ENCODE measurements around the gene CDH26. TPM values are rescaled to one million over a fixed set of nuclear protein-coding genes. Genes with fewer than 3 reads are reported as not detected.

The CDH26 gene
- polyA plus RNA-seq, 3 donors: 1.3 to 3.0 (median 2.0) TPM

GRCh38 chr20:59938696-59939051, 19.5 kb upstream of the CDH26 start:
- Histone ChIP-seq H3K79me2 (ENCODE audit: insufficient read depth, low read length) (peaks cover 84% of the 10 kb centered on the region), H3K9me3 (replicated peaks in 1 of 2; ENCODE audit: control insufficient read depth in 1 of 2, insufficient read depth in 1 of 2, low read length in 2 of 2) (no peaks in the 10 kb centered on the region), H4K20me1 (ENCODE audit: insufficient read depth, low read length) (peaks cover 46% of the 10 kb centered on the region), H3K27ac (ENCODE audit: low read depth in 1 of 2, low read length in 2 of 2) (peak overlapping the region in 1 of 2 donors; percentile 97), H3K4me2 (replicated peaks; ENCODE audit: extremely low read depth, low read length, poor library complexity, severe bottlenecking) (peak overlapping the region; percentile 85), H3K4me1 (ENCODE audit: control insufficient read depth in 1 of 2, insufficient read depth in 2 of 2, low read length in 2 of 2) (peaks cover 59 to 71% of the 10 kb centered on the region in 2 donors), H3K4me3 (replicated peaks in 1 of 3; ENCODE audit: low read depth in 2 of 3, low read length in 3 of 3) (peak overlapping the region in 2 of 3 experiments; percentile 95 to 99), H2AFZ (ENCODE audit: insufficient read depth, low read depth, low read length, poor library complexity, severe bottlenecking) (no peak overlapping the region), H3K27me3 (ENCODE audit: control insufficient read depth in 2 of 2, insufficient read depth in 2 of 2, low read length in 2 of 2) (no peaks in the 10 kb centered on the region), H3K36me3 (replicated peaks in 1 of 2; ENCODE audit: control insufficient read depth in 1 of 2, insufficient read depth in 2 of 2, low read length in 2 of 2) (peaks cover 15 to 28% of the 10 kb centered on the region in 2 donors), H3K9ac (ENCODE audit: insufficient read depth, low read length, poor library complexity, severe bottlenecking) (no peak overlapping the region)
- H3K9me3 Mint-ChIP-seq: peaks cover 0 to 2% (median 0%) of the 10 kb centered on the region in 7 donors
- 78% methylated on average over 3 of the region's 7 CpGs for WGBS (ENCODE audit: insufficient coverage)
- peak overlapping the region; percentile 55 to 90 (median 85) for H3K27ac Mint-ChIP-seq
- DNase-seq: peak in 1 of 3 donors; percentile 16
- TF ChIP-seq, protein P1, sequence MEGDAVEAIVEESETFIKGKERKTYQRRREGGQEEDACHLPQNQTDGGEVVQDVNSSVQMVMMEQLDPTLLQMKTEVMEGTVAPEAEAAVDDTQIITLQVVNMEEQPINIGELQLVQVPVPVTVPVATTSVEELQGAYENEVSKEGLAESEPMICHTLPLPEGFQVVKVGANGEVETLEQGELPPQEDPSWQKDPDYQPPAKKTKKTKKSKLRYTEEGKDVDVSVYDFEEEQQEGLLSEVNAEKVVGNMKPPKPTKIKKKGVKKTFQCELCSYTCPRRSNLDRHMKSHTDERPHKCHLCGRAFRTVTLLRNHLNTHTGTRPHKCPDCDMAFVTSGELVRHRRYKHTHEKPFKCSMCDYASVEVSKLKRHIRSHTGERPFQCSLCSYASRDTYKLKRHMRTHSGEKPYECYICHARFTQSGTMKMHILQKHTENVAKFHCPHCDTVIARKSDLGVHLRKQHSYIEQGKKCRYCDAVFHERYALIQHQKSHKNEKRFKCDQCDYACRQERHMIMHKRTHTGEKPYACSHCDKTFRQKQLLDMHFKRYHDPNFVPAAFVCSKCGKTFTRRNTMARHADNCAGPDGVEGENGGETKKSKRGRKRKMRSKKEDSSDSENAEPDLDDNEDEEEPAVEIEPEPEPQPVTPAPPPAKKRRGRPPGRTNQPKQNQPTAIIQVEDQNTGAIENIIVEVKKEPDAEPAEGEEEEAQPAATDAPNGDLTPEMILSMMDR (IDR thresholded peaks at IDR 0.05): no peak
- intact Hi-C loops (cut with micrococcal nuclease): no loop called here
- peaks cover 0 to 2% (median 0%) of the 10 kb centered on the region in 3 donors for H3K27me3 Mint-ChIP-seq (ENCODE audit: low read depth in 3 of 3)
- H3K4me1 Mint-ChIP-seq: peaks cover 59% of the 10 kb centered on the region
- H3K4me3 Mint-ChIP-seq: peak overlapping the region; percentile 78 to 90
- H3K36me3 Mint-ChIP-seq: peaks cover 21 to 22% of the 10 kb centered on the region in 2 donors

DNA sequence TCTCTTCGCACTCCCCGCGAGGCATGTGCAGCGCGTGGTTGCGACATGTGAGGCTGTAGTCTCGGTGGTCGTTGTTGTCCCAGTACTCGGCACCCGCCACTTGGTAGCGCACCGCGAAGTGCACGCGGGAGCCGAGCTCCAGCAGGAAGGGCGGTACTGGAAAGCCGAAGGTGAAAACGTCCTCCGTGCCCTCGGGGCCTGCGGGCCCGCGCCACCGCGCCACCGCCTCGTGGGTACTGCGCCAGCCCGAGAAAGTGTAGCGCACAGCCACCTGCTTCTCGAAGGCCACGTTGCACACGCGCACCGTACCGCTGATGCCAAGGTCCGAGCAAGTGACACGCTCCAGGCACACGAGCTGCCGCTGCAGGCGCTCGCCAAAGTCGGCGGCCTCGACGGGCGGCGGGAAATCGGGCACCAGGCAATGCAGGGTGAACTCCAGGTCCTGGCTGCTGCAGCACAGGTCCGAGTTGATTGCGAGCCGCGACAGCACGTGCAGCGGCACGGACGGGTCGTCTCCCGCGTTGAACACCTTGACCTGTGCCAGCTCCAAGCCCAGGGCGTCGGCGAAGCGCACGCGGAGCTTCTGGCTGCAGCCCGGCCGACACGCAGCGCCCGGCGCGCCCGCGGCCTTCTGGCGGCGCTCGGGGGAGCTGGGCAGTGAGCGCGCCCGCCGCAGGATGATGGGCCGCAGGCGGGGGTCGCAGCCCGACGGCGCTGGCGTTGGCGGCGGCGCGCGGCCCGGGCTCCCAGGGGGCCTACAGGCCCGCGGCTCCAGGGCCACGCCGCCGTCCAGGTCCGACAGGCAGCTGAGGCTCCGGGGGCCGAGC, 19.0 kb upstream of the CDH26 start:
- intact Hi-C loops (cut with micrococcal nuclease): no loop called here
- H3K9ac ChIP-seq (ENCODE audit: insufficient read depth, low read length, poor library complexity, severe bottlenecking): peak overlapping the region; percentile 87
- peaks cover 58% of the 10 kb centered on the region for H3K4me1 Mint-ChIP-seq

More for the DNA sequence above, 19.0 kb upstream of the CDH26 start:
- H3K36me3 Mint-ChIP-seq: peaks cover 27 to 28% of the 10 kb centered on the region in 2 donors
- peaks cover 0 to 2% (median 0%) of the 10 kb centered on the region in 7 donors for H3K9me3 Mint-ChIP-seq
- H3K27me3 ChIP-seq (ENCODE audit: control insufficient read depth in 2 of 2, insufficient read depth in 2 of 2, low read length in 2 of 2): no peaks in the 10 kb centered on the region
- DNase-seq: peak in 1 of 3 donors; percentile 19
- H3K36me3 ChIP-seq (replicated peaks in 1 of 2; ENCODE audit: control insufficient read depth in 1 of 2, insufficient read depth in 2 of 2, low read length in 2 of 2): peaks cover 21 to 34% of the 10 kb centered on the region in 2 donors
- H3K4me3 Mint-ChIP-seq: peak overlapping the region; percentile 93 to 95
- TF ChIP-seq, protein P1 (IDR thresholded peaks at IDR 0.05): no peak
- peaks cover 46% of the 10 kb centered on the region for H4K20me1 ChIP-seq (ENCODE audit: insufficient read depth, low read length)
- peak overlapping the region; percentile 79 to 99 (median 95) for H3K4me3 ChIP-seq (replicated peaks in 1 of 3; ENCODE audit: low read depth in 2 of 3, low read length in 3 of 3)
- WGBS (ENCODE audit: insufficient coverage): 44% methylated on average over 100 of the region's 104 CpGs
- peaks cover 0 to 1% (median 0%) of the 10 kb centered on the region in 3 donors for H3K27me3 Mint-ChIP-seq (ENCODE audit: low read depth in 3 of 3)
- H2AFZ ChIP-seq (ENCODE audit: insufficient read depth, low read depth, low read length, poor library complexity, severe bottlenecking): peak overlapping the region; percentile 97
- H3K27ac Mint-ChIP-seq: peak overlapping the region; percentile 81 to 98 (median 92)
- no peaks in the 10 kb centered on the region for H3K9me3 ChIP-seq (replicated peaks in 1 of 2; ENCODE audit: control insufficient read depth in 1 of 2, insufficient read depth in 1 of 2, low read length in 2 of 2)
- H3K79me2 ChIP-seq (ENCODE audit: insufficient read depth, low read length): peaks cover 90% of the 10 kb centered on the region
- H3K4me1 ChIP-seq (ENCODE audit: control insufficient read depth in 1 of 2, insufficient read depth in 2 of 2, low read length in 2 of 2): peaks cover 53 to 65% of the 10 kb centered on the region in 2 donors
- H3K4me2 ChIP-seq (replicated peaks; ENCODE audit: extremely low read depth, low read length, poor library complexity, severe bottlenecking): peak overlapping the region; percentile 85
- peak overlapping the region; percentile 91 to 97 for H3K27ac ChIP-seq (ENCODE audit: low read depth in 1 of 2, low read length in 2 of 2)
